Measurements from ENCODE around the gene STIM1. TPM values are rescaled to one million over a fixed set of nuclear protein-coding genes. Genes with fewer than 3 reads are reported as not detected.
"Not testable (repeated sequence)": the region's sequence is repeated elsewhere in the genome, so short reads cannot be mapped to it uniquely, and the experiment has no call there.

Gene STIM1
- total RNA-seq, 1 donor from 2014 or later: 15.7 TPM

GRCh38 chr11:4025248-4025966 is 169.9 kb downstream of the STIM1 start:
- peak; percentile 80 to 92 for DNase-seq (ENCODE audit: low read depth in 2 of 2)

GRCh38 chr11:4025967-4026324 is 170.5 kb downstream of the STIM1 start:
- DNase-seq (ENCODE audit: low read depth in 2 of 2): peak; percentile 57 to 81

GRCh38 chr11:4026389-4026788 is 170.9 kb downstream of the STIM1 start:
- DNase-seq (ENCODE audit: low read depth in 2 of 2): no peak

GRCh38 chr11:4027746-4028145 is 172.3 kb downstream of the STIM1 start:
- no peak for DNase-seq (ENCODE audit: low read depth in 2 of 2)

GRCh38 chr11:4030197-4030596 is 174.7 kb downstream of the STIM1 start:
- no peak for DNase-seq (ENCODE audit: low read depth in 2 of 2)

- no peak for DNase-seq (ENCODE audit: low read depth in 2 of 2)
Observed at GRCh38 chr11:4032097-4032496, 176.6 kb downstream of the STIM1 start.

- DNase-seq (ENCODE audit: low read depth in 2 of 2): no peak
Observed at GRCh38 chr11:4035985-4036384, 180.5 kb downstream of the STIM1 start.

- no peak for DNase-seq (ENCODE audit: low read depth in 2 of 2)
Observed at GRCh38 chr11:4039011-4039410, 183.5 kb downstream of the STIM1 start.

GRCh38 chr11:4040461-4040860 is 185.0 kb downstream of the STIM1 start:
- DNase-seq (ENCODE audit: low read depth in 2 of 2): no peak

GRCh38 chr11:4041731-4042391 is 186.4 kb downstream of the STIM1 start:
- DNase-seq (ENCODE audit: low read depth in 2 of 2): no peak

- no peak for DNase-seq (ENCODE audit: low read depth in 2 of 2)
Observed at GRCh38 chr11:4044976-4045646, 189.6 kb downstream of the STIM1 start.

GRCh38 chr11:4048340-4048739 is 192.9 kb downstream of the STIM1 start:
- DNase-seq (ENCODE audit: low read depth in 2 of 2): no peak

- DNase-seq (ENCODE audit: low read depth in 2 of 2): no peak
Observed at GRCh38 chr11:4049006-4049405, 193.5 kb downstream of the STIM1 start.

GRCh38 chr11:4050138-4050537 is 194.7 kb downstream of the STIM1 start:
- DNase-seq (ENCODE audit: low read depth in 2 of 2): no peak

- DNase-seq (ENCODE audit: low read depth in 2 of 2): not testable (repeated sequence)
Observed at GRCh38 chr11:4053200-4053599, 197.7 kb downstream of the STIM1 start.

- no peak for DNase-seq (ENCODE audit: low read depth in 2 of 2)
Observed at GRCh38 chr11:4054643-4055042, 199.2 kb downstream of the STIM1 start.

- DNase-seq (ENCODE audit: low read depth in 2 of 2): no peak
Observed at GRCh38 chr11:4059424-4059823, 204.0 kb downstream of the STIM1 start.

GRCh38 chr11:4060182-4060923 is 204.9 kb downstream of the STIM1 start:
- DNase-seq (ENCODE audit: low read depth in 2 of 2): peak in 1 of 2 donors; percentile 14

GRCh38 chr11:4061700-4062099 is 206.2 kb downstream of the STIM1 start:
- no peak for DNase-seq (ENCODE audit: low read depth in 2 of 2)

- DNase-seq (ENCODE audit: low read depth in 2 of 2): no peak
Observed at GRCh38 chr11:4063348-4063747, 207.9 kb downstream of the STIM1 start.

- DNase-seq (ENCODE audit: low read depth in 2 of 2): no peak
Observed at GRCh38 chr11:4064278-4064955, 209.0 kb downstream of the STIM1 start.

All from dermis microvascular lymphatic vessel endothelial cell (primary cell).